GM19452 (cell line): ENCODE data around the gene TEAD4.
A peak's percentile ranks its signal among the peaks of the same experiment; 100 is the strongest.

Experiments
- ATAC-seq: cut with Tn5 transposase; IDR thresholded peaks from one replicate; pipeline ENCODE4 v1.9.1; 2021; ENCODE audit not compliant: unreplicated experiment

TEAD4 gene

GRCh38 chr12:3076730-3077571, 117.8 kb downstream of the TEAD4 start, which contains the start of gene TSPAN9:
TSPAN9 (plus strand) TSS chr12:3077379; CDS start chr12:3201194, 123,815 bp downstream.
- peak; percentile 64 for ATAC-seq

- no peak for ATAC-seq
Observed at GRCh38 chr12:3077572-3078081, 118.4 kb downstream of the TEAD4 start.

DNA sequence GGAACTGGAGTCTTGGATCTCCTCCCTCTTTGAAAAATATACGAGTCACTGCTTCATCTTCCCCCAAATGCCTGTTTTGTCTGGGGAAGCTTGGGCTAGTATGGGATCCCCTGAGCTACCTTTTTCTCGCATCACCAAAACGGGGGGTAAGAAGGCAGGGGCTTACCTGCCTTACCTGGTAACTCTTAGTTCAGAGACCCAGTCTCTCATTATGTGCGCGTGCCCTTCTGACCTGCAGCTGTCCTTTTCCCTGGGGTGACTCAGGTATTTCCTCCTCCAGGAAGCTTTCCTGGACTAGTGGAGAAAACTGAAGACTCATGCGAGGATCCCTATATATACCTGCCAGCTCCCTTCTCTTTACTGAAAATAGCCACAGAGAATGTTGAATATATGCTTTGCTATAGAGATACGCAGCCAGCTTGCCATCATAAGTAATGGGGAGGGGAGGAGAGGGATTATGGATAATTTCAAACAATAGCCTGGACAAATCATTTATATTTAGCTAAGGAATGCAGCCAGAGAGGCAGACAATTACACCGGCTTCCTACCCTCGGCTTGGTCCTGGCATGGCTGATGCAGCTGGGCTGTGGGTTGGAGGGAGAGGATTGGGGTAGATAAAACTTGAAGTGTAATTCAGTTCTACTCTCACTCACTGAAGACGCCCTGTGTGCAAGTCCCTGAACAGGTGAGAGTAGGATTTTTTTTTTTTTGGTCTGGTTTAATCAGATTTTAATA, 119.1 kb downstream of the TEAD4 start:
- no peak for ATAC-seq

GRCh38 chr12:3081091-3081490, 121.9 kb downstream of the TEAD4 start:
- ATAC-seq: no peak

- ATAC-seq: no peak
Observed at GRCh38 chr12:3081886-3082285, 122.7 kb downstream of the TEAD4 start.

GRCh38 chr12:3083241-3083920, 124.2 kb downstream of the TEAD4 start:
- ATAC-seq: no peak

DNA sequence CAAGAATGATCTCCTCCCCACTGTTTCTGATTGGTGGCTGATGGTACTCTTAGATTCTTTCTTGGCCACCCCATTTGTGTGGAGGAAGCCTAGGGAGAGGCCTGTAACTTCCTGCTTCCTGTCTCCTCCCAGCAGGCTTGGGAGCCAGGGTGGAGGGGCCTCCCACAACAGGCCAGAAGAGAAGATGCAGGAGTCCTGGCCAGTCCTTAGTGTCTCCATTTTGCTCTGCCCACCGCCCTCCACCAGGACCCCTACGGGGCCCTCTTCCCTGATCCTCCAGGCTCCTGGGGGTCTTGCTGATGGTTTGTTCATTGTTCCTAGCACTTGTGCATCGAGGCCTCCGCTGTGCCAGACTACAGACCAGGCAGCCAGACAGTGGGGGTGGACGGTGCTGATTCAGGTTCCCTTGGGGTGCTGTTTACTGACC, 124.7 kb downstream of the TEAD4 start:
- no peak for ATAC-seq

- ATAC-seq: no peak
Observed at GRCh38 chr12:3084742-3085141, 125.5 kb downstream of the TEAD4 start.

- ATAC-seq: no peak
Observed at GRCh38 chr12:3085341-3086139, 126.3 kb downstream of the TEAD4 start.

DNA sequence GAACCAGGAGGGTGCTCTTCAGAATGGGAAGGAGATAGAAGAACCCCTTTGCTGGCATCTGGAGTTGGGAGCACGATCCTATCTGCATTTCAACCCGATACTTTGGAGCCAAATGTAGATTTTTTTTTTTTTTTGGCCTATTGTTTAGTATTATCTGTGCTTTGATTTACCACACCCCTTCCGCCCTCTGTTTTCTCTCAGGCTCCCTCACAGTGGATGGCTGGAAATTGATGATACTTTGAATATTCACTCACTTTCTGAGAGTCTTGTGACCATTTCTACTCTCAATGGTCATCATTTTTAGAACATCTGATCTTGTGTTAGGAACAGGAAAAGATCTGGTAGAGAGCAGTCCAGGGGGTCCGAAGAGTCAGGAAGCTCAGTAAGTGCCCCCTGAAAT, 127.0 kb downstream of the TEAD4 start:
- ATAC-seq: no peak

- no peak for ATAC-seq
Observed at GRCh38 chr12:3086729-3087323, 127.6 kb downstream of the TEAD4 start.

DNA sequence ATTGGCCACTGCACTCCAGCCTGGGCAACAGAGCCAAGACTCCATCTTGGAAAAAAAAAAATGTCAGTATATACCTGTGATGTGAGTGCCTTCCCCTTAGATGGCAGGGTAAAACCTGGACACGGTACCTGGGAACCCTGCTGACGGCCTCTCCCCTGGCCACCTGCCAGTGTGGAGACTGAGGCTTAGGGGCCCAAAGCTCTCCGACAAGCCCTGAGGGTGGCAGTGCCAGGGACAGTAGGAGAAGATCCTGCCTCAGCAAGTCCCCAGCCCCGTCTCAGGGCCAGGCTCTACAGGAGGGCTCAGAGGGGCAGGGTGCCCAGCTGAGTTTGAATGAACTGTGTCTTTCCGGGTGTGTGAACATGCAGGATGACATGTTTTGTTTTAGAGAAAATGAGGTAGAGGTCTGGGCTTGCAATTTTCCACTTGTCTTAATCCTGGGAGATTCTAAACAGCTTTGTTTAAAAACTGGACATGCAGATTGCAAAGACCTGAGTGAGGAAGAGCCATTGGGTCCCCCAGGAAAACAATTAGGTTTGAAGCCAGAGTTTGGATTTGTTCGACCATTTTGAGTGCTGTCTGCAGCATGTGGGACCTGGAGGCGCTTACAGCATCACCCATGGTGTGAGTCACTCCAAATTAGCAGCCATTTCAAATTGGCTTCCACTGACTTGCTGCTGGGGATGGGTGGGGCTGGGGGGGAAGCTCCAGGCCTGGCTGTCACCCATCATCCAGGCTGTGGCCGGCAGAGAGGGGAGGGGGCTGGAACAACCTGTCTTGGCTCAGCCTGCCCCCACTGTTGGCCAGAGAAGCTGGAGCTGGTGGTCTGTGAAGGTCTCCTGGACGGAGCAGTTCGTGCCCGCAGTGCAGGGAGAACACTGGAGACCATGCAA, 128.8 kb downstream of the TEAD4 start:
- no peak for ATAC-seq

DNA sequence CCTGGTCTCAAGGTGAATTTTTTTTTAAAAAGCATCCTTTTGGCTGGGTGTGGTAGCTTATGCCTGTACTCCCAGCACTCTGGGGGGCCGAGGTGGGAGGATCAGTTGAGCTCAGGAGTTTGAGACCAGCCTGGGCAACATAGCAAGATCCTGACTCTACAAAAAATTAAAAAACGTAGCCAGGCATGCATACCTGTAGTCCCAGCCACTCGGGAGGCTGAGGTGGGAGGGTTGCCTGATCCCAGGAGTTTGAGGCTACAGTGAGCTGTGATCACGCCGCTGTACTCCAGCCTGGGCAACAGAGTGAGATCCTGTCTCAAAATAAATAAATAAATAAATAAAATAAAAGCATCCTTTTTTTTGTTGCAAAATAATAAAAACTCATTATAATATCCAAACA, 130.4 kb downstream of the TEAD4 start:
- no peak for ATAC-seq
